WTC11 (cell line): Measurements from ENCODE around the gene SGK2. TPM values are rescaled to one million over a fixed set of nuclear protein-coding genes. Genes with fewer than 3 reads are reported as not detected.

ENCODE experiments used
- ATAC-seq: fragments of 200-7000 bp; cut with Tn5 transposase; 2 replicates; pipeline ENCODE4 v1.10.0; 2021; ENCODE audit warnings: mild to moderate bottlenecking, moderate library complexity
- CTCF ChIA-PET: fragments of 300-600 bp; sonication (Branson Sonifier 250); formaldehyde crosslinking; loops from one replicate; lab custom pipeline; 2021; ENCODE audit warnings: antibody characterized with exemption; lab: Charles Lee
- POLR2A ChIA-PET: fragments of 350-600 bp; sonication (Branson Sonifier 250); formaldehyde crosslinking; loops from one replicate; lab custom pipeline; 2021; ENCODE audit warnings: antibody characterized with exemption; lab: Charles Lee
- DNase-seq: peaks from one replicate; pipeline ENCODE4 v3.0.0; 2021; ENCODE audit warnings: low spot score
- H3K27ac Mint-ChIP-seq: 2 replicates; pipeline ENCODE4 v1.8.0; 2021; ENCODE audit warnings: mixed read lengths
- H3K27me3 Mint-ChIP-seq: 2 replicates; pipeline ENCODE4 v1.8.0; 2021; ENCODE audit warnings: low read depth, mild to moderate bottlenecking, moderate library complexity, mixed read lengths
- H3K36me3 Mint-ChIP-seq: 2 replicates; pipeline ENCODE4 v1.8.0; 2021; ENCODE audit warnings: mixed read lengths
- H3K4me1 Mint-ChIP-seq: 2 replicates; pipeline ENCODE4 v1.8.0; 2022; ENCODE audit warnings: mixed read lengths
- H3K4me3 Mint-ChIP-seq: 2 replicates; pipeline ENCODE4 v1.8.0; 2021; ENCODE audit warnings: mild to moderate bottlenecking, moderate library complexity, mixed read lengths
- H3K9me3 Mint-ChIP-seq: 2 replicates; pipeline ENCODE4 v1.8.0; 2021; ENCODE audit warnings: mixed read lengths
- CREM ChIP-seq: sonication (generic); formaldehyde crosslinking; IDR thresholded peaks from 2 replicates; pipeline ENCODE4 v1.8.1; 2022; ENCODE audit warnings: mild to moderate bottlenecking, missing genetic modification reagents, moderate library complexity
- ELF4 ChIP-seq: sonication (generic); formaldehyde crosslinking; IDR thresholded peaks from 2 replicates; pipeline ENCODE4 v1.8.1; 2022; ENCODE audit warnings: low read depth, mild to moderate bottlenecking, moderate library complexity, missing genetic modification reagents
- FOXK1 ChIP-seq: sonication (generic); formaldehyde crosslinking; IDR thresholded peaks from 2 replicates; pipeline ENCODE4 v1.8.0; 2022; ENCODE audit warnings: mild to moderate bottlenecking, moderate library complexity, missing genetic modification reagents
- GRHL2 ChIP-seq: fragments of 250-450 bp; sonication (Bioruptor Pico); IDR thresholded peaks from 2 replicates; pipeline ENCODE4 v1.8.0; 2022; ENCODE audit warnings: mild to moderate bottlenecking, moderate library complexity; ENCODE audit not compliant: insufficient replicate concordance, severe bottlenecking
- GTF2I ChIP-seq: fragments of 250-450 bp; sonication (Bioruptor Pico); conservative IDR thresholded peaks from 2 replicates; pipeline ENCODE4 v1.4.0; 2021; ENCODE audit warnings: mild to moderate bottlenecking
- JAZF1 ChIP-seq: fragments of 250-450 bp; sonication (Bioruptor Pico); IDR thresholded peaks from 2 replicates; pipeline ENCODE4 v1.9.0; 2021; ENCODE audit warnings: moderate library complexity, mild to moderate bottlenecking, inconsistent platforms
- NR2C2 ChIP-seq: sonication (generic); formaldehyde crosslinking; IDR thresholded peaks from 2 replicates; pipeline ENCODE4 v1.8.0; 2022; ENCODE audit warnings: mild to moderate bottlenecking, missing genetic modification reagents
- RELA ChIP-seq: sonication (generic); formaldehyde crosslinking; IDR thresholded peaks from 2 replicates; pipeline ENCODE4 v1.8.1; 2022; ENCODE audit warnings: missing genetic modification reagents, mild to moderate bottlenecking, borderline replicate concordance
- RORB ChIP-seq: fragments of 250-450 bp; sonication (Bioruptor Pico); IDR thresholded peaks from 2 replicates; pipeline ENCODE4 v1.9.0; 2021; ENCODE audit warnings: mild to moderate bottlenecking
- SMAD4 ChIP-seq: sonication (generic); formaldehyde crosslinking; IDR thresholded peaks from 2 replicates; pipeline ENCODE4 v1.8.0; 2022; ENCODE audit warnings: mild to moderate bottlenecking, missing genetic modification reagents
- ZNF232 ChIP-seq: sonication (generic); formaldehyde crosslinking; IDR thresholded peaks from 2 replicates; pipeline ENCODE4 v1.8.0; 2022; ENCODE audit warnings: mild to moderate bottlenecking, missing genetic modification reagents
- ZNF317 ChIP-seq: sonication (generic); formaldehyde crosslinking; IDR thresholded peaks from 2 replicates; pipeline ENCODE4 v1.8.1; 2023; ENCODE audit warnings: low read depth, mild to moderate bottlenecking, moderate library complexity, missing genetic modification reagents, borderline replicate concordance
- ZNF423 ChIP-seq: fragments of 250-450 bp; sonication (Bioruptor Pico); IDR thresholded peaks from 2 replicates; pipeline ENCODE4 v2.1.2; 2022; ENCODE audit warnings: mild to moderate bottlenecking, moderate library complexity
- total RNA-seq: library from RNA; stranded (reverse); gene quantifications from 3 replicates; pipeline ENCODE4 v1.2.3, GENCODE V29; 2021
- TF ChIP-seq, protein P1 (sequence below): sonication (generic); formaldehyde crosslinking; IDR thresholded peaks from 2 replicates; pipeline ENCODE4 v1.8.0; 2023; ENCODE audit warnings: missing genetic modification reagents, mild to moderate bottlenecking, borderline replicate concordance
- TF ChIP-seq, protein P2 (sequence below): sonication (generic); formaldehyde crosslinking; IDR thresholded peaks from 2 replicates; pipeline ENCODE4 v1.8.1; 2022; ENCODE audit warnings: missing genetic modification reagents, borderline replicate concordance
- TF ChIP-seq, protein P3 (sequence below): sonication (generic); formaldehyde crosslinking; IDR thresholded peaks from 2 replicates; pipeline ENCODE4 v1.8.1; 2022; ENCODE audit warnings: low read depth, mild to moderate bottlenecking, moderate library complexity, missing genetic modification reagents, borderline replicate concordance
- TF ChIP-seq, protein P4 (sequence below): sonication (generic); formaldehyde crosslinking; IDR thresholded peaks from 2 replicates; pipeline ENCODE4 v1.8.0; 2022; ENCODE audit warnings: missing genetic modification reagents
- TF ChIP-seq, protein P5 (sequence below): fragments of 250-450 bp; sonication (Bioruptor Pico); IDR thresholded peaks from 2 replicates; pipeline ENCODE4 v1.8.0; 2021; ENCODE audit warnings: mild to moderate bottlenecking
- TF ChIP-seq, protein P6 (sequence below): sonication (generic); formaldehyde crosslinking; IDR thresholded peaks from 2 replicates; pipeline ENCODE4 v1.8.1; 2022; ENCODE audit warnings: mild to moderate bottlenecking, missing genetic modification reagents, moderate library complexity, borderline replicate concordance
- TF ChIP-seq, protein P7 (sequence below): sonication (generic); formaldehyde crosslinking; IDR thresholded peaks from 2 replicates; pipeline ENCODE4 v1.8.0; 2023; ENCODE audit warnings: mild to moderate bottlenecking, missing genetic modification reagents

SGK2 gene
- total RNA-seq, 1 experiment from 2014 or later = 0.74 TPM

DNA sequence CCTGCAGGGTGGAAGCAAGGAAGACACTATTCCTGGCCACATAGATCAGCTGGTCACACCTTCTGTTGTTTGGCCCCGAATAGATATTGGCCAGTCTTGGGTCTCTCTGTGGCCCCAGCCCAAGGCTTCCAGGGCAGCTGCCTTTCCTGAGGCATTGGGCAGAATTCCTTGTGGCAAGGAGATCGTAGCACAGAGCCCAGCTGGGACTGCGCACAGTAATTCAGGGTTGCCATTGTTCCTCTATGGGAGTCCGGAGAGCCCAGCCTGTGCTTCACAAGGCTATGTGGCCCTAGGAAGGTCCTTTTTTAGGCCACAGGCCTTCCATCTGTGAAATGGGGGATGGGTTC lies 6.9 kb downstream of the SGK2 start (continued):
- TF ChIP-seq ELF4 (no peak), RORB (CRISPR knock-in tag) (no peak), ZNF232 (no peak), ZNF423 (CRISPR knock-in tag) (no peak), NR2C2 (CRISPR knock-in tag) (no peak), SMAD4 (CRISPR knock-in tag) (no peak), JAZF1 (CRISPR knock-in tag) (no peak), FOXK1 (CRISPR knock-in tag) (no peak)
- TF ChIP-seq, protein P1, sequence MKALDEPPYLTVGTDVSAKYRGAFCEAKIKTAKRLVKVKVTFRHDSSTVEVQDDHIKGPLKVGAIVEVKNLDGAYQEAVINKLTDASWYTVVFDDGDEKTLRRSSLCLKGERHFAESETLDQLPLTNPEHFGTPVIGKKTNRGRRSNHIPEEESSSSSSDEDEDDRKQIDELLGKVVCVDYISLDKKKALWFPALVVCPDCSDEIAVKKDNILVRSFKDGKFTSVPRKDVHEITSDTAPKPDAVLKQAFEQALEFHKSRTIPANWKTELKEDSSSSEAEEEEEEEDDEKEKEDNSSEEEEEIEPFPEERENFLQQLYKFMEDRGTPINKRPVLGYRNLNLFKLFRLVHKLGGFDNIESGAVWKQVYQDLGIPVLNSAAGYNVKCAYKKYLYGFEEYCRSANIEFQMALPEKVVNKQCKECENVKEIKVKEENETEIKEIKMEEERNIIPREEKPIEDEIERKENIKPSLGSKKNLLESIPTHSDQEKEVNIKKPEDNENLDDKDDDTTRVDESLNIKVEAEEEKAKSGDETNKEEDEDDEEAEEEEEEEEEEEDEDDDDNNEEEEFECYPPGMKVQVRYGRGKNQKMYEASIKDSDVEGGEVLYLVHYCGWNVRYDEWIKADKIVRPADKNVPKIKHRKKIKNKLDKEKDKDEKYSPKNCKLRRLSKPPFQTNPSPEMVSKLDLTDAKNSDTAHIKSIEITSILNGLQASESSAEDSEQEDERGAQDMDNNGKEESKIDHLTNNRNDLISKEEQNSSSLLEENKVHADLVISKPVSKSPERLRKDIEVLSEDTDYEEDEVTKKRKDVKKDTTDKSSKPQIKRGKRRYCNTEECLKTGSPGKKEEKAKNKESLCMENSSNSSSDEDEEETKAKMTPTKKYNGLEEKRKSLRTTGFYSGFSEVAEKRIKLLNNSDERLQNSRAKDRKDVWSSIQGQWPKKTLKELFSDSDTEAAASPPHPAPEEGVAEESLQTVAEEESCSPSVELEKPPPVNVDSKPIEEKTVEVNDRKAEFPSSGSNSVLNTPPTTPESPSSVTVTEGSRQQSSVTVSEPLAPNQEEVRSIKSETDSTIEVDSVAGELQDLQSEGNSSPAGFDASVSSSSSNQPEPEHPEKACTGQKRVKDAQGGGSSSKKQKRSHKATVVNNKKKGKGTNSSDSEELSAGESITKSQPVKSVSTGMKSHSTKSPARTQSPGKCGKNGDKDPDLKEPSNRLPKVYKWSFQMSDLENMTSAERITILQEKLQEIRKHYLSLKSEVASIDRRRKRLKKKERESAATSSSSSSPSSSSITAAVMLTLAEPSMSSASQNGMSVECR (CRISPR knock-in tag) = no peak
- TF ChIP-seq, protein P2, sequence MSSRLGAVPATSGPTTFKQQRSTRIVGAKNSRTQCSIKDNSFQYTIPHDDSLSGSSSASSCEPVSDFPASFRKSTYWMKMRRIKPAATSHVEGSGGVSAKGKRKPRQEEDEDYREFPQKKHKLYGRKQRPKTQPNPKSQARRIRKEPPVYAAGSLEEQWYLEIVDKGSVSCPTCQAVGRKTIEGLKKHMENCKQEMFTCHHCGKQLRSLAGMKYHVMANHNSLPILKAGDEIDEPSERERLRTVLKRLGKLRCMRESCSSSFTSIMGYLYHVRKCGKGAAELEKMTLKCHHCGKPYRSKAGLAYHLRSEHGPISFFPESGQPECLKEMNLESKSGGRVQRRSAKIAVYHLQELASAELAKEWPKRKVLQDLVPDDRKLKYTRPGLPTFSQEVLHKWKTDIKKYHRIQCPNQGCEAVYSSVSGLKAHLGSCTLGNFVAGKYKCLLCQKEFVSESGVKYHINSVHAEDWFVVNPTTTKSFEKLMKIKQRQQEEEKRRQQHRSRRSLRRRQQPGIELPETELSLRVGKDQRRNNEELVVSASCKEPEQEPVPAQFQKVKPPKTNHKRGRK (CRISPR knock-in tag) = no peak
- TF ChIP-seq, protein P3, sequence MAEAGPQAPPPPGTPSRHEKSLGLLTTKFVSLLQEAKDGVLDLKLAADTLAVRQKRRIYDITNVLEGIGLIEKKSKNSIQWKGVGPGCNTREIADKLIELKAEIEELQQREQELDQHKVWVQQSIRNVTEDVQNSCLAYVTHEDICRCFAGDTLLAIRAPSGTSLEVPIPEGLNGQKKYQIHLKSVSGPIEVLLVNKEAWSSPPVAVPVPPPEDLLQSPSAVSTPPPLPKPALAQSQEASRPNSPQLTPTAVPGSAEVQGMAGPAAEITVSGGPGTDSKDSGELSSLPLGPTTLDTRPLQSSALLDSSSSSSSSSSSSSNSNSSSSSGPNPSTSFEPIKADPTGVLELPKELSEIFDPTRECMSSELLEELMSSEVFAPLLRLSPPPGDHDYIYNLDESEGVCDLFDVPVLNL (CRISPR knock-in tag) = no peak

DNA sequence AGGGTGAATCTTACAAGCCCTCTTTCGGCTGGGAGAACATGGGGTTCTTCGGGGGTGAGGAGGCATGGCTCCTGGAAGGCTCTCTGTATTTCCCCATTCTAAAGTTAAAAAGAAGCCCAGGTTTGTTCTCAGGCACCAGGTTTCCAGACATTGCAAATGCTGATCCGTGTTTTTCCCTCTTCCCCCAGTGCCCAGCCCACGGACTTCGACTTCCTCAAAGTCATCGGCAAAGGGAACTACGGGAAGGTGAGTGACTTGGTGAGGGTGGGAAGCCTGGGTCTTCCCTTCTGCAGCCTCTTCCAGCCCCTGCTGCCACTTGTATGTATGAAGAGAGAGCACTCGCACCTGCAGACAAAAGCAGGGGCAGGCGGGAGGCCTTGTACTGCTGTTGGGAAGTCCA lies 8.7 kb downstream of the SGK2 start:
- H3K27ac Mint-ChIP-seq = no peak overlapping the region
- H3K4me3 Mint-ChIP-seq = no peak overlapping the region
- ChIA-PET CTCF (no interaction called here), POLR2A (no interaction called here)
- H3K9me3 Mint-ChIP-seq = no peaks in the 10 kb centered on the region
- H3K27me3 Mint-ChIP-seq = no peaks in the 10 kb centered on the region
- DNase-seq = no peak
- ATAC-seq = no peak
- H3K4me1 Mint-ChIP-seq = peaks cover 4% of the 10 kb centered on the region
- no peaks in the 10 kb centered on the region for H3K36me3 Mint-ChIP-seq
- TF ChIP-seq RORB (CRISPR knock-in tag) (no peak), GTF2I (CRISPR knock-in tag) (no peak), NR2C2 (CRISPR knock-in tag) (no peak), ZNF317 (CRISPR knock-in tag) (no peak), CREM (CRISPR knock-in tag) (no peak), RELA (CRISPR knock-in tag) (no peak), GRHL2 (CRISPR knock-in tag) (no peak)
- TF ChIP-seq, protein P4, sequence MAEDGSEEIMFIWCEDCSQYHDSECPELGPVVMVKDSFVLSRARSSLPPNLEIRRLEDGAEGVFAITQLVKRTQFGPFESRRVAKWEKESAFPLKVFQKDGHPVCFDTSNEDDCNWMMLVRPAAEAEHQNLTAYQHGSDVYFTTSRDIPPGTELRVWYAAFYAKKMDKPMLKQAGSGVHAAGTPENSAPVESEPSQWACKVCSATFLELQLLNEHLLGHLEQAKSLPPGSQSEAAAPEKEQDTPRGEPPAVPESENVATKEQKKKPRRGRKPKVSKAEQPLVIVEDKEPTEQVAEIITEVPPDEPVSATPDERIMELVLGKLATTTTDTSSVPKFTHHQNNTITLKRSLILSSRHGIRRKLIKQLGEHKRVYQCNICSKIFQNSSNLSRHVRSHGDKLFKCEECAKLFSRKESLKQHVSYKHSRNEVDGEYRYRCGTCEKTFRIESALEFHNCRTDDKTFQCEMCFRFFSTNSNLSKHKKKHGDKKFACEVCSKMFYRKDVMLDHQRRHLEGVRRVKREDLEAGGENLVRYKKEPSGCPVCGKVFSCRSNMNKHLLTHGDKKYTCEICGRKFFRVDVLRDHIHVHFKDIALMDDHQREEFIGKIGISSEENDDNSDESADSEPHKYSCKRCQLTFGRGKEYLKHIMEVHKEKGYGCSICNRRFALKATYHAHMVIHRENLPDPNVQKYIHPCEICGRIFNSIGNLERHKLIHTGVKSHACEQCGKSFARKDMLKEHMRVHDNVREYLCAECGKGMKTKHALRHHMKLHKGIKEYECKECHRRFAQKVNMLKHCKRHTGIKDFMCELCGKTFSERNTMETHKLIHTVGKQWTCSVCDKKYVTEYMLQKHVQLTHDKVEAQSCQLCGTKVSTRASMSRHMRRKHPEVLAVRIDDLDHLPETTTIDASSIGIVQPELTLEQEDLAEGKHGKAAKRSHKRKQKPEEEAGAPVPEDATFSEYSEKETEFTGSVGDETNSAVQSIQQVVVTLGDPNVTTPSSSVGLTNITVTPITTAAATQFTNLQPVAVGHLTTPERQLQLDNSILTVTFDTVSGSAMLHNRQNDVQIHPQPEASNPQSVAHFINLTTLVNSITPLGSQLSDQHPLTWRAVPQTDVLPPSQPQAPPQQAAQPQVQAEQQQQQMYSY (CRISPR knock-in tag) = no peak
- TF ChIP-seq, protein P5, sequence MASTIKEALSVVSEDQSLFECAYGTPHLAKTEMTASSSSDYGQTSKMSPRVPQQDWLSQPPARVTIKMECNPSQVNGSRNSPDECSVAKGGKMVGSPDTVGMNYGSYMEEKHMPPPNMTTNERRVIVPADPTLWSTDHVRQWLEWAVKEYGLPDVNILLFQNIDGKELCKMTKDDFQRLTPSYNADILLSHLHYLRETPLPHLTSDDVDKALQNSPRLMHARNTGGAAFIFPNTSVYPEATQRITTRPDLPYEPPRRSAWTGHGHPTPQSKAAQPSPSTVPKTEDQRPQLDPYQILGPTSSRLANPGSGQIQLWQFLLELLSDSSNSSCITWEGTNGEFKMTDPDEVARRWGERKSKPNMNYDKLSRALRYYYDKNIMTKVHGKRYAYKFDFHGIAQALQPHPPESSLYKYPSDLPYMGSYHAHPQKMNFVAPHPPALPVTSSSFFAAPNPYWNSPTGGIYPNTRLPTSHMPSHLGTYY (CRISPR knock-in tag) = no peak
- TF ChIP-seq, protein P6, sequence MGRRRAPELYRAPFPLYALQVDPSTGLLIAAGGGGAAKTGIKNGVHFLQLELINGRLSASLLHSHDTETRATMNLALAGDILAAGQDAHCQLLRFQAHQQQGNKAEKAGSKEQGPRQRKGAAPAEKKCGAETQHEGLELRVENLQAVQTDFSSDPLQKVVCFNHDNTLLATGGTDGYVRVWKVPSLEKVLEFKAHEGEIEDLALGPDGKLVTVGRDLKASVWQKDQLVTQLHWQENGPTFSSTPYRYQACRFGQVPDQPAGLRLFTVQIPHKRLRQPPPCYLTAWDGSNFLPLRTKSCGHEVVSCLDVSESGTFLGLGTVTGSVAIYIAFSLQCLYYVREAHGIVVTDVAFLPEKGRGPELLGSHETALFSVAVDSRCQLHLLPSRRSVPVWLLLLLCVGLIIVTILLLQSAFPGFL = no peak
- TF ChIP-seq, protein P7, sequence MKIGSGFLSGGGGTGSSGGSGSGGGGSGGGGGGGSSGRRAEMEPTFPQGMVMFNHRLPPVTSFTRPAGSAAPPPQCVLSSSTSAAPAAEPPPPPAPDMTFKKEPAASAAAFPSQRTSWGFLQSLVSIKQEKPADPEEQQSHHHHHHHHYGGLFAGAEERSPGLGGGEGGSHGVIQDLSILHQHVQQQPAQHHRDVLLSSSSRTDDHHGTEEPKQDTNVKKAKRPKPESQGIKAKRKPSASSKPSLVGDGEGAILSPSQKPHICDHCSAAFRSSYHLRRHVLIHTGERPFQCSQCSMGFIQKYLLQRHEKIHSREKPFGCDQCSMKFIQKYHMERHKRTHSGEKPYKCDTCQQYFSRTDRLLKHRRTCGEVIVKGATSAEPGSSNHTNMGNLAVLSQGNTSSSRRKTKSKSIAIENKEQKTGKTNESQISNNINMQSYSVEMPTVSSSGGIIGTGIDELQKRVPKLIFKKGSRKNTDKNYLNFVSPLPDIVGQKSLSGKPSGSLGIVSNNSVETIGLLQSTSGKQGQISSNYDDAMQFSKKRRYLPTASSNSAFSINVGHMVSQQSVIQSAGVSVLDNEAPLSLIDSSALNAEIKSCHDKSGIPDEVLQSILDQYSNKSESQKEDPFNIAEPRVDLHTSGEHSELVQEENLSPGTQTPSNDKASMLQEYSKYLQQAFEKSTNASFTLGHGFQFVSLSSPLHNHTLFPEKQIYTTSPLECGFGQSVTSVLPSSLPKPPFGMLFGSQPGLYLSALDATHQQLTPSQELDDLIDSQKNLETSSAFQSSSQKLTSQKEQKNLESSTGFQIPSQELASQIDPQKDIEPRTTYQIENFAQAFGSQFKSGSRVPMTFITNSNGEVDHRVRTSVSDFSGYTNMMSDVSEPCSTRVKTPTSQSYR (CRISPR knock-in tag) = no peak
